HEK293 (cell line): ENCODE results near the gene MAN2A2.
"Not testable (repeated sequence)": the region's sequence is repeated elsewhere in the genome, so short reads cannot be mapped to it uniquely, and the experiment has no call there.

Experiments used
- REST ChIP-seq: fragments of 450-650 bp; formaldehyde crosslinking; IDR thresholded peaks from 2 replicates; pipeline ENCODE4 v1.5.1; 2016; ENCODE audit warnings: missing biosample characterization, missing genetic modification characterization
- TCF7L2 ChIP-seq: IDR thresholded peaks from 2 replicates; pipeline ENCODE4 v1.6.1; 2011; ENCODE audit warnings: low read depth, mild to moderate bottlenecking, inconsistent platforms, low read length, moderate library complexity, borderline replicate concordance
- YY1 ChIP-seq: fragments of 450-650 bp; formaldehyde crosslinking; IDR thresholded peaks from 2 replicates; pipeline ENCODE4 v1.5.1; 2018; ENCODE audit warnings: missing biosample characterization, missing genetic modification characterization
- ZNF121 ChIP-seq: fragments of 450-650 bp; formaldehyde crosslinking; IDR thresholded peaks from 2 replicates; pipeline ENCODE4 v1.5.1; 2016; ENCODE audit warnings: missing biosample characterization, missing genetic modification characterization
- ZNF24 ChIP-seq: fragments of 450-650 bp; formaldehyde crosslinking; IDR thresholded peaks from 2 replicates; pipeline ENCODE4 v1.5.1; 2016; ENCODE audit warnings: missing biosample characterization, missing genetic modification characterization
- ZNF76 ChIP-seq: fragments of 450-650 bp; formaldehyde crosslinking; IDR thresholded peaks from 2 replicates; pipeline ENCODE4; 2016; ENCODE audit warnings: low read depth, missing biosample characterization, missing genetic modification characterization, borderline replicate concordance
- TF ChIP-seq, protein P1 (sequence below): fragments of 450-650 bp; formaldehyde crosslinking; IDR thresholded peaks from 2 replicates; pipeline ENCODE4 v1.5.1; 2016; ENCODE audit warnings: missing biosample characterization, missing genetic modification characterization

- TF ChIP-seq, protein P1, sequence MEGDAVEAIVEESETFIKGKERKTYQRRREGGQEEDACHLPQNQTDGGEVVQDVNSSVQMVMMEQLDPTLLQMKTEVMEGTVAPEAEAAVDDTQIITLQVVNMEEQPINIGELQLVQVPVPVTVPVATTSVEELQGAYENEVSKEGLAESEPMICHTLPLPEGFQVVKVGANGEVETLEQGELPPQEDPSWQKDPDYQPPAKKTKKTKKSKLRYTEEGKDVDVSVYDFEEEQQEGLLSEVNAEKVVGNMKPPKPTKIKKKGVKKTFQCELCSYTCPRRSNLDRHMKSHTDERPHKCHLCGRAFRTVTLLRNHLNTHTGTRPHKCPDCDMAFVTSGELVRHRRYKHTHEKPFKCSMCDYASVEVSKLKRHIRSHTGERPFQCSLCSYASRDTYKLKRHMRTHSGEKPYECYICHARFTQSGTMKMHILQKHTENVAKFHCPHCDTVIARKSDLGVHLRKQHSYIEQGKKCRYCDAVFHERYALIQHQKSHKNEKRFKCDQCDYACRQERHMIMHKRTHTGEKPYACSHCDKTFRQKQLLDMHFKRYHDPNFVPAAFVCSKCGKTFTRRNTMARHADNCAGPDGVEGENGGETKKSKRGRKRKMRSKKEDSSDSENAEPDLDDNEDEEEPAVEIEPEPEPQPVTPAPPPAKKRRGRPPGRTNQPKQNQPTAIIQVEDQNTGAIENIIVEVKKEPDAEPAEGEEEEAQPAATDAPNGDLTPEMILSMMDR, result not testable (repeated sequence)
- not testable (repeated sequence) for TF ChIP-seq REST; ZNF24 (tag by site-specific recombination); YY1 (tag by site-specific recombination); TCF7L2; ZNF76 (tag by site-specific recombination); ZNF121 (tag by site-specific recombination)
Measured at GRCh38 chr15:90897131-90897655, 5.9 kb upstream of the MAN2A2 start.
